Breast epithelium (tissue), 4 donors: Measurements from ENCODE around the gene SLC35D1. TPM values are rescaled to one million over a fixed set of nuclear protein-coding genes. Genes with fewer than 3 reads are reported as not detected.

Experiments used
- DNase-seq, 2 donors: peaks; one replicate each; pipeline ENCODE4 v3.0.0-alpha.2; 2019; ENCODE audit warnings: low spot score in 2 of 2
- H3K27ac ChIP-seq, 2 donors: fragments of 200-600 bp; sonication (generic) in 1 of 2; one replicate each; pipeline ENCODE4 v1.5.1; 2016 to 2019; ENCODE audit warnings: mild to moderate bottlenecking in 1 of 2
- H3K27me3 ChIP-seq, 2 donors: fragments of 200-600 bp; sonication (generic) in 1 of 2; one replicate each; pipeline versions ENCODE4 v1.5.1 to v1.6.0; 2017 to 2019; ENCODE audit warnings: control low read depth in 1 of 2, mild to moderate bottlenecking in 1 of 2
- H3K36me3 ChIP-seq: fragments of 200-600 bp; one replicate; pipeline ENCODE4 v1.5.1; 2019
- H3K4me1 ChIP-seq, 2 donors: fragments of 200-600 bp; sonication (generic); one replicate each; pipeline ENCODE4 v1.5.1; 2016 to 2019; ENCODE audit warnings: control low read depth in 1 of 2
- H3K4me3 ChIP-seq, 3 donors: fragments of 200-600 bp; sonication (generic); 1 replicate in 2 of 3; 2 replicates in 1 of 3; pipeline ENCODE4 v1.5.1; 2016 to 2019; ENCODE audit warnings: mild to moderate bottlenecking in 3 of 3, moderate library complexity in 2 of 3
- H3K9me3 ChIP-seq, 2 donors: fragments of 200-600 bp; sonication (generic) in 1 of 2; one replicate each; pipeline ENCODE4 v1.5.1; 2016 to 2019; ENCODE audit warnings: control low read depth in 1 of 2
- CTCF ChIP-seq, 3 donors: fragments of 450-650 bp; IDR thresholded peaks; one replicate each; pipeline ENCODE4 v1.5.1; 2016 to 2017; ENCODE audit warnings: antibody characterized with exemption in 3 of 3, mild to moderate bottlenecking in 3 of 3, moderate library complexity in 3 of 3
- POLR2A ChIP-seq: fragments of 450-650 bp; IDR thresholded peaks from one replicate; pipeline ENCODE4 v1.6.1; 2016; ENCODE audit warnings: antibody characterized with exemption, mild to moderate bottlenecking, moderate library complexity
- POLR2AphosphoS5 ChIP-seq, 3 donors: sonication (generic); formaldehyde crosslinking; IDR thresholded peaks; one replicate each; pipeline ENCODE4 v1.6.1; 2017; ENCODE audit warnings: antibody characterized with exemption in 3 of 3
- intact Hi-C: fragments of 100-400 bp; cut with DNase I; formaldehyde crosslinking; loops from one replicate; pipeline ENCODE4 v1.15.1; 2023; ENCODE audit warnings: low total_unique reads
- total RNA-seq, 3 donors: library from RNA; depleted of rRNA; stranded (reverse); fragments of >200 nt; gene quantifications; one replicate each; pipeline ENCODE4 v1.1.0, GENCODE V29; 2016

The SLC35D1 gene
- total RNA-seq, 3 donors from 2014 or later, result 10.8 to 16.0 (median 11.5) TPM

- Histone ChIP-seq H3K4me3 (no peak overlapping the region), H3K27me3 (no peaks in the 10 kb centered on the region), H3K4me1 (no peaks in the 10 kb centered on the region), H3K9me3 (no peaks in the 10 kb centered on the region), H3K27ac (no peak overlapping the region), H3K36me3 (no peaks in the 10 kb centered on the region)
- no peak for DNase-seq
- TF ChIP-seq CTCF (IDR thresholded peaks at IDR 0.05), result no peak
- TF ChIP-seq POLR2A, result no peak
- TF ChIP-seq POLR2AphosphoS5 (IDR thresholded peaks at IDR 0.05), result no peak
- intact Hi-C loops, result no loop called here
These were observed 5.4 kb upstream of the SLC35D1 start for GRCh38 chr1:67059346-67059745.

- DNase-seq, result no peak
- Histone ChIP-seq H3K27ac (no peak overlapping the region), H3K27me3 (no peaks in the 10 kb centered on the region), H3K4me3 (no peak overlapping the region), H3K9me3 (no peaks in the 10 kb centered on the region), H3K4me1 (no peaks in the 10 kb centered on the region), H3K36me3 (no peaks in the 10 kb centered on the region)
- intact Hi-C loops, result no loop called here
- TF ChIP-seq POLR2A (no peak), CTCF (IDR thresholded peaks at IDR 0.05) (no peak), POLR2AphosphoS5 (IDR thresholded peaks at IDR 0.05) (no peak)
These were observed 4.8 kb upstream of the SLC35D1 start for GRCh38 chr1:67058761-67059160.

GRCh38 chr1:67058242-67058641 is 4.3 kb upstream of the SLC35D1 start:
- intact Hi-C loops, result no loop called here
- TF ChIP-seq POLR2AphosphoS5 (IDR thresholded peaks at IDR 0.05), result no peak
- no peak for TF ChIP-seq CTCF (IDR thresholded peaks at IDR 0.05)
- TF ChIP-seq POLR2A, result no peak
- no peak overlapping the region for H3K4me3 ChIP-seq
- H3K27ac ChIP-seq, result no peak overlapping the region
- H3K27me3 ChIP-seq, result no peaks in the 10 kb centered on the region
- DNase-seq, result no peak
- H3K9me3 ChIP-seq, result no peaks in the 10 kb centered on the region
- H3K36me3 ChIP-seq, result no peaks in the 10 kb centered on the region
- no peaks in the 10 kb centered on the region for H3K4me1 ChIP-seq

GRCh38 chr1:67053535-67053784 is 488 bp downstream of the SLC35D1 start:
- Histone ChIP-seq H3K27me3 (no peaks in the 10 kb centered on the region), H3K4me1 (peaks cover 0 to 7% of the 10 kb centered on the region in 2 donors), H3K27ac (peak overlapping the region; percentile 93 to 94), H3K36me3 (no peaks in the 10 kb centered on the region), H3K4me3 (peak overlapping the region; percentile 83 to 87 (median 87)), H3K9me3 (no peaks in the 10 kb centered on the region)
- peak; percentile 29 to 56 for DNase-seq
- intact Hi-C loops, result no loop called here
- no peak for TF ChIP-seq POLR2A
- no peak for TF ChIP-seq CTCF (IDR thresholded peaks at IDR 0.05)
- no peak for TF ChIP-seq POLR2AphosphoS5 (IDR thresholded peaks at IDR 0.05)

GRCh38 chr1:67052741-67053534 is 1.0 kb downstream of the SLC35D1 start:
- Histone ChIP-seq H3K4me1 (peaks cover 0 to 7% of the 10 kb centered on the region in 2 donors), H3K4me3 (peak overlapping the region; percentile 83 to 87 (median 87)), H3K27ac (peak overlapping the region; percentile 93 to 94), H3K36me3 (no peaks in the 10 kb centered on the region), H3K9me3 (no peaks in the 10 kb centered on the region), H3K27me3 (no peaks in the 10 kb centered on the region)
- DNase-seq, result peak; percentile 57 to 67
- intact Hi-C loops, result no loop called here
- TF ChIP-seq CTCF (IDR thresholded peaks at IDR 0.05) (no peak), POLR2AphosphoS5 (IDR thresholded peaks at IDR 0.05) (no peak), POLR2A (no peak)
